Right renal cortex interstitium (tissue), 3 donors: ENCODE measurements around the gene RTBDN. TPM values are rescaled to one million over a fixed set of nuclear protein-coding genes. Genes with fewer than 3 reads are reported as not detected.

ENCODE experiments used
- DNase-seq, 3 donors: peaks; one replicate each; pipeline ENCODE4 v3.0.0-alpha.2; 2013; ENCODE audit warnings: low read depth in 3 of 3, low spot score in 2 of 3
- polyA plus RNA-seq, 3 donors: library from polyadenylated mRNA; unstranded; fragments of 120-200 nt; gene quantifications; one replicate each; pipeline ENCODE4 v1.2.1, GENCODE V29; 2013; ENCODE audit not compliant: insufficient read length in 3 of 3

The RTBDN gene
- polyA plus RNA-seq, 3 donors = not detected

GRCh38 chr19:12783849-12784393, 50.5 kb downstream of the RTBDN start:
- no peak for DNase-seq

GRCh38 chr19:12783291-12783848, 51.0 kb downstream of the RTBDN start:
- no peak for DNase-seq

GRCh38 chr19:12782424-12783290, 51.7 kb downstream of the RTBDN start:
- DNase-seq = no peak

- DNase-seq = no peak
These were observed 52.3 kb downstream of the RTBDN start for GRCh38 chr19:12782174-12782423.

- no peak for DNase-seq
These were observed 55.0 kb downstream of the RTBDN start for GRCh38 chr19:12779162-12779993.

- DNase-seq = no peak
These were observed 55.5 kb downstream of the RTBDN start for GRCh38 chr19:12778905-12779161.

GRCh38 chr19:12778017-12778904, 56.1 kb downstream of the RTBDN start:
- DNase-seq = no peak

- DNase-seq = no peak
These were observed 57.0 kb downstream of the RTBDN start for GRCh38 chr19:12777217-12778016.

Other genes with a start within 250 kb of the RTBDN start
- gene ZNF490, start 223.8 kb downstream of the RTBDN start, polyA plus RNA-seq = 1 to 10 TPM; 3.3 to 5.3 (median 4.7) TPM
- 10 to 100 TPM; 21.3 to 25.4 (median 23.2) TPM for gene ZNF791, start 223.7 kb downstream of the RTBDN start, polyA plus RNA-seq
- gene MAN2B1, start 167.8 kb downstream of the RTBDN start, polyA plus RNA-seq = 10 to 100 TPM; 23.6 to 26.0 (median 24.1) TPM
- 10 to 100 TPM; 11.9 to 14.5 (median 13.7) TPM for gene WDR83, start 167.8 kb downstream of the RTBDN start, polyA plus RNA-seq
- 10 to 100 TPM; 72.8 to 76.2 (median 72.9) TPM for gene DHPS, start 152.7 kb downstream of the RTBDN start, polyA plus RNA-seq
- gene GNG14, start 146.6 kb downstream of the RTBDN start, polyA plus RNA-seq = not detected
- 10 to 100 TPM; 12.0 to 14.3 (median 12.6) TPM for gene FBXW9, start 137.9 kb downstream of the RTBDN start, polyA plus RNA-seq
- gene TNPO2, start 110.6 kb downstream of the RTBDN start, polyA plus RNA-seq = 10 to 100 TPM; 62.2 to 66.0 (median 62.9) TPM
- 100 to 1,000 TPM; 125 to 160 (median 151) TPM for gene TRIR, start 99.9 kb downstream of the RTBDN start, polyA plus RNA-seq
- gene GET3, start 97.1 kb downstream of the RTBDN start, polyA plus RNA-seq = 10 to 100 TPM; 83.8 to 97.1 (median 89.2) TPM
- under 1 TPM in 2 of 3 donors, not detected in 1; 0.07 to 0.08 TPM for gene BEST2, start 82.8 kb downstream of the RTBDN start, polyA plus RNA-seq
- gene HOOK2, start 59.0 kb downstream of the RTBDN start, polyA plus RNA-seq = 10 to 100 TPM; 34.5 to 47.7 (median 42.4) TPM
- 10 to 100 TPM; 21.4 to 47.8 (median 32.9) TPM for gene JUNB, start 43.1 kb downstream of the RTBDN start, polyA plus RNA-seq
- 100 to 1,000 TPM; 286 to 323 (median 296) TPM for gene PRDX2, start 32.8 kb downstream of the RTBDN start, polyA plus RNA-seq
- 1 to 10 TPM; 1.7 to 7.5 (median 5.9) TPM for gene THSD8, start 32.5 kb downstream of the RTBDN start, polyA plus RNA-seq
- 10 to 100 TPM; 31.6 to 35.6 (median 34.9) TPM for gene RNASEH2A, start 28.0 kb downstream of the RTBDN start, polyA plus RNA-seq
- gene MAST1, start 3.9 kb upstream of the RTBDN start, polyA plus RNA-seq = under 1 TPM; 0.80 to 0.99 (median 0.89) TPM
- 10 to 100 TPM; 10.1 to 15.0 (median 11.6) TPM for gene DNASE2, start 46.9 kb upstream of the RTBDN start, polyA plus RNA-seq
- under 1 TPM; 0.39 to 0.44 (median 0.40) TPM for gene KLF1, start 52.6 kb upstream of the RTBDN start, polyA plus RNA-seq
- gene GCDH, start 56.6 kb upstream of the RTBDN start, polyA plus RNA-seq = 10 to 100 TPM; 24.0 to 30.4 (median 27.6) TPM
- gene SYCE2, start 84.7 kb upstream of the RTBDN start, polyA plus RNA-seq = 1 to 10 TPM; 1.7 to 3.6 (median 2.7) TPM
- 10 to 100 TPM; 42.7 to 49.7 (median 42.7) TPM for gene FARSA, start 99.1 kb upstream of the RTBDN start, polyA plus RNA-seq
- gene CALR, start 104.0 kb upstream of the RTBDN start, polyA plus RNA-seq = 1,000 to 10,000 TPM in 1 of 3 donors, 100 to 1,000 TPM in 2; 833 to 1,059 (median 960) TPM
- gene RAD23A, start 111.3 kb upstream of the RTBDN start, polyA plus RNA-seq = 10 to 100 TPM; 59.3 to 69.3 (median 61.7) TPM
- gene GADD45GIP1, start 122.6 kb upstream of the RTBDN start, polyA plus RNA-seq = 10 to 100 TPM; 28.0 to 33.3 (median 30.6) TPM
- under 1 TPM in 2 of 3 donors, not detected in 1; 0.11 to 0.15 TPM for gene DAND5, start 135.0 kb upstream of the RTBDN start, polyA plus RNA-seq
- 10 to 100 TPM; 13.3 to 15.0 (median 14.2) TPM for gene NFIX, start 160.9 kb upstream of the RTBDN start, polyA plus RNA-seq